Right lobe of liver (tissue), 4 donors: ENCODE measurements around the gene NOTUM.

Experiments
- POLR2A ChIP-seq: fragments of 450-650 bp; IDR thresholded peaks from one replicate; pipeline ENCODE4 v1.6.1; 2017; ENCODE audit warnings: antibody characterized with exemption, mild to moderate bottlenecking
- TF ChIP-seq, protein P1 (sequence below), 4 donors: fragments of 200-600 bp in 3 of 4; fragments of 450-650 bp in 1 of 4; IDR thresholded peaks; one replicate each; pipeline versions ENCODE4 v1.5.1 to v1.8.0; 2016 to 2022; ENCODE audit warnings: antibody characterized with exemption in 4 of 4, mild to moderate bottlenecking in 2 of 4
- donor health status: DM: no; HTN: no; CAD: no.
- donor health status: DM: no; HTN: no; CAD: no.
- donor health status: DM: no; HTN: yes; CAD: no.

DNA sequence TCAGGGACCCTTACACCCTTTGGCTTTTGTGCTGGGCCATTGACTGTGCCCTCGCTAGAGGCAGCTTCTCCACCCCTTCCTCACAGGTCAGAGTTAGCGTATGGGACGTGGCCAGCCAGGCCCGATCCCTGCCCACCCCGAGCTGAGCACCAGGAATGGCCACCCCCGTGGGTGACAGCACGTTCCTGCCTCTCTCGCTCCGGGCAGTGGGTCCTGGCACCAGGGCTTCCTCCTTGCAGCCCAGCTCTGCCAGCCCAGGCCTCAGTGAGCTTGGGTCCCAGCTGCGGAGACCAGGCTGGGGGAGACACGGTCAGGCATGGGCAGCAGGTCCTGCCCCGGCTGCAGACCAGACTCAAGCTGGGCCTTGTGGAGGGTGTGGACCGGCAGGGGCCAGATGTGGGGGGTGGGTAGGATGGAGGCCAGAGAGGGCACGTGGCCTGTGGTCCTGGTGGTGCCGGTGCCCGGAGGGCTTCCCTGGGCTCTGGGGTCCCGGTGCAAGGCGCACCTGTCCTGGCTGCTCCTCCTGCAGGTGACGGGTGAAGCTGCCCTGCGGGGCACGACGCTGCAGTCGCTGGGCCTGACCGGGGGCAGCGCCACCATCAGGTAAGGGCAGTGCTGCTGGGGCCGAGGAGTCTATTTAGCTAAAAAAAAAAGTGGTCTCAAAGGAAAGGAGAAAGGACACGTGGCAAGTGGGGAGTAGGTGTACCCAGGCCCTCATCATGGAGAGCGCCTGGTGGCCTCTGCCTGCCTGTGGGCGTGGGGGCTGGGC is 34.7 kb upstream of the NOTUM start:
- TF ChIP-seq, protein P1, sequence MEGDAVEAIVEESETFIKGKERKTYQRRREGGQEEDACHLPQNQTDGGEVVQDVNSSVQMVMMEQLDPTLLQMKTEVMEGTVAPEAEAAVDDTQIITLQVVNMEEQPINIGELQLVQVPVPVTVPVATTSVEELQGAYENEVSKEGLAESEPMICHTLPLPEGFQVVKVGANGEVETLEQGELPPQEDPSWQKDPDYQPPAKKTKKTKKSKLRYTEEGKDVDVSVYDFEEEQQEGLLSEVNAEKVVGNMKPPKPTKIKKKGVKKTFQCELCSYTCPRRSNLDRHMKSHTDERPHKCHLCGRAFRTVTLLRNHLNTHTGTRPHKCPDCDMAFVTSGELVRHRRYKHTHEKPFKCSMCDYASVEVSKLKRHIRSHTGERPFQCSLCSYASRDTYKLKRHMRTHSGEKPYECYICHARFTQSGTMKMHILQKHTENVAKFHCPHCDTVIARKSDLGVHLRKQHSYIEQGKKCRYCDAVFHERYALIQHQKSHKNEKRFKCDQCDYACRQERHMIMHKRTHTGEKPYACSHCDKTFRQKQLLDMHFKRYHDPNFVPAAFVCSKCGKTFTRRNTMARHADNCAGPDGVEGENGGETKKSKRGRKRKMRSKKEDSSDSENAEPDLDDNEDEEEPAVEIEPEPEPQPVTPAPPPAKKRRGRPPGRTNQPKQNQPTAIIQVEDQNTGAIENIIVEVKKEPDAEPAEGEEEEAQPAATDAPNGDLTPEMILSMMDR (IDR thresholded peaks at IDR 0.05): no peak
- no peak for TF ChIP-seq POLR2A
